SU-DHL-6 (cell line): ENCODE results near the gene GPR137C.

Experiments used
- H2AFZ ChIP-seq: fragments of 200-600 bp; sonication (generic); 2 replicates; pipeline ENCODE4 v1.6.1; 2014; ENCODE audit warnings: low read depth, mild to moderate bottlenecking, moderate library complexity, mixed read lengths, antibody characterized with exemption, low read length; ENCODE audit not compliant: severe bottlenecking
- H3F3A ChIP-seq: fragments of 200-600 bp; shearing (Covaris generic); 2 replicates; pipeline ENCODE4 v1.6.0; 2016; ENCODE audit warnings: antibody characterized with exemption, mild to moderate bottlenecking; ENCODE audit not compliant: insufficient read depth
- H3K27ac ChIP-seq: fragments of 200-600 bp; sonication (generic); 2 replicates; pipeline ENCODE4 v1.5.1; 2016; ENCODE audit warnings: low read depth, mild to moderate bottlenecking, low read length, moderate library complexity, mixed read lengths
- H3K27me3 ChIP-seq: fragments of 200-600 bp; sonication (generic), shearing (Covaris generic); 2 replicates; pipeline ENCODE4 v1.6.0; 2014; ENCODE audit warnings: mild to moderate bottlenecking, low read length
- H3K36me3 ChIP-seq: fragments of 200-600 bp; sonication (generic); 2 replicates; pipeline ENCODE4 v1.6.1; 2014; ENCODE audit warnings: mild to moderate bottlenecking, low read length, mixed read lengths
- H3K4me2 ChIP-seq: fragments of 300-600, 200-600 bp; shearing (Covaris generic), sonication (generic); 2 replicates; pipeline ENCODE4 v1.6.0; 2014; ENCODE audit warnings: low read length, low read depth, mild to moderate bottlenecking; ENCODE audit not compliant: poor library complexity, severe bottlenecking
- H3K4me3 ChIP-seq: fragments of 200-600 bp; sonication (generic); 2 replicates; pipeline ENCODE4 v1.5.1; 2014; ENCODE audit warnings: antibody characterized with exemption, low read length, mild to moderate bottlenecking, mixed read lengths; ENCODE audit not compliant: insufficient read depth, poor library complexity, severe bottlenecking
- H3K79me2 ChIP-seq: fragments of 200-600 bp; sonication (generic); 2 replicates; pipeline ENCODE4 v1.6.1; 2014; ENCODE audit warnings: mild to moderate bottlenecking, low read length, moderate library complexity; ENCODE audit not compliant: insufficient read depth
- H3K9ac ChIP-seq: fragments of 200-600 bp; sonication (generic); 2 replicates; pipeline ENCODE4 v1.7.0; 2014; ENCODE audit warnings: mild to moderate bottlenecking, low read length
- H3K9me2 ChIP-seq: fragments of 200-600 bp; sonication (generic); replicated peaks from 2 replicates; pipeline ENCODE4 v1.6.1; 2014; ENCODE audit warnings: low read length; ENCODE audit not compliant: insufficient read depth
- H3K9me3 ChIP-seq: fragments of 200-600 bp; sonication (generic); 2 replicates; pipeline ENCODE4 v1.6.1; 2014; ENCODE audit warnings: low read length, mixed read lengths; ENCODE audit not compliant: insufficient read depth
- H4K20me1 ChIP-seq: fragments of 200-600 bp; sonication (generic); 2 replicates; pipeline ENCODE4 v1.6.1; 2014; ENCODE audit warnings: low read depth, mild to moderate bottlenecking, antibody characterized with exemption, low read length, moderate library complexity, mixed read lengths
- CTCF ChIP-seq: fragments of 200-600 bp; sonication (generic); IDR thresholded peaks from one replicate; pipeline ENCODE4 v1.5.1; 2017; ENCODE audit warnings: antibody characterized with exemption, mild to moderate bottlenecking, low read length, moderate library complexity; ENCODE audit not compliant: insufficient read depth, poor library complexity, severe bottlenecking
- EZH2phosphoT487 ChIP-seq: fragments of 200-600 bp; sonication (generic), shearing (Covaris generic); conservative IDR thresholded peaks from 2 replicates; pipeline ENCODE4 v1.6.1; 2018; ENCODE audit warnings: mild to moderate bottlenecking, antibody characterized with exemption, low read length, moderate library complexity, mixed read lengths

The GPR137C gene

GRCh38 chr14:52547526-52547925 is 5.1 kb upstream of the GPR137C start:
- Histone ChIP-seq H3F3A (peaks cover 24% of the 10 kb centered on the region), H4K20me1 (no peaks in the 10 kb centered on the region), H3K79me2 (peaks cover 86% of the 10 kb centered on the region), H3K9me2 (no peaks in the 10 kb centered on the region), H3K27ac (peak overlapping the region; percentile 79), H3K36me3 (peaks cover 11% of the 10 kb centered on the region), H2AFZ (no peak overlapping the region), H3K9me3 (no peaks in the 10 kb centered on the region), H3K4me3 (no peak overlapping the region), H3K4me2 (peak overlapping the region; percentile 68), H3K27me3 (no peaks in the 10 kb centered on the region), H3K9ac (no peak overlapping the region)
- no peak for TF ChIP-seq EZH2phosphoT487
- TF ChIP-seq CTCF, result no peak

- Histone ChIP-seq H3K36me3 (0 out of 2 replicates have a peak, but pooled peaks cover 2% of the 10 kb centered on the region), H3K9ac (peak overlapping the region; percentile 86), H3K9me2 (no peaks in the 10 kb centered on the region), H3K27me3 (no peaks in the 10 kb centered on the region), H3K27ac (peak overlapping the region; percentile 82), H3K79me2 (peaks cover 68% of the 10 kb centered on the region), H2AFZ (no peak overlapping the region), H3K4me3 (peak overlapping the region; percentile 85), H3K9me3 (no peaks in the 10 kb centered on the region), H3F3A (peaks cover 21% of the 10 kb centered on the region), H4K20me1 (no peaks in the 10 kb centered on the region), H3K4me2 (peak overlapping the region; percentile 92)
- TF ChIP-seq CTCF (no peak), EZH2phosphoT487 (no peak)
Observed at GRCh38 chr14:52550661-52551060, 2.0 kb upstream of the GPR137C start.

GRCh38 chr14:52551205-52551604 is 1.4 kb upstream of the GPR137C start:
- H2AFZ ChIP-seq, result peak overlapping the region; percentile 75
- H3K27me3 ChIP-seq, result no peaks in the 10 kb centered on the region
- H3K4me2 ChIP-seq, result peak overlapping the region; percentile 92

More at GRCh38 chr14:52551205-52551604, 1.4 kb upstream of the GPR137C start:
- H3K79me2 ChIP-seq, result peaks cover 62% of the 10 kb centered on the region
- H3K9me2 ChIP-seq, result no peaks in the 10 kb centered on the region
- TF ChIP-seq CTCF (no peak), EZH2phosphoT487 (no peak)
- H3K4me3 ChIP-seq, result peak overlapping the region; percentile 85
- H4K20me1 ChIP-seq, result no peaks in the 10 kb centered on the region
- H3K27ac ChIP-seq, result peak overlapping the region; percentile 82
- H3F3A ChIP-seq, result peaks cover 18% of the 10 kb centered on the region
- no peaks in the 10 kb centered on the region for H3K9me3 ChIP-seq
- 0 out of 2 replicates have a peak, but pooled peaks cover 5% of the 10 kb centered on the region for H3K36me3 ChIP-seq
- peak overlapping the region; percentile 86 for H3K9ac ChIP-seq
